HG02884 (cell line): ENCODE measurements around the gene ATXN10.
"Not testable (repeated sequence)": the region's sequence is repeated elsewhere in the genome, so short reads cannot be mapped to it uniquely, and the experiment has no call there.

ENCODE experiments used
- ATAC-seq: cut with Tn5 transposase; IDR thresholded peaks from one replicate; pipeline ENCODE4 v1.9.1; 2021; ENCODE audit warnings: mild to moderate bottlenecking, moderate library complexity; ENCODE audit not compliant: unreplicated experiment

The ATXN10 gene

GRCh38 chr22:45704648-45705047 lies 33.0 kb downstream of the ATXN10 start:
- ATAC-seq: no peak

DNA sequence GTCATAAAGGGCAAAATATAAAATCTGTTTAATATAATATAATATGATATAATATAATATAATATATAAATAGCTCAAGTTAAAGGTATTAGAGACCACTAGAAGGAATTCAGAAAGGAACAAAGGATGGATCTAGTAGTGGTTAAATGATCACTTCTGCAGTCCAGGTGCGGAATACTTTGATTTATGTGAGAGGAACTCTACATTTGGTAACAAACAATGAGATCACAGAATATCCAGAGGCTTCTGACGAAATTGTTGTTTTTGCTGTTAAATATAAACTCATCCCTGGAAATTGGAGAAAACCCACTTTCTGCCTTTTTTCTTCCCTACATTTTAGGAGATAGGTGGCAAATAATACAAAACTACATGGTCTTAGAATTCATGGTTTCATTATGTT lies 36.0 kb downstream of the ATXN10 start:
- ATAC-seq: no peak

DNA sequence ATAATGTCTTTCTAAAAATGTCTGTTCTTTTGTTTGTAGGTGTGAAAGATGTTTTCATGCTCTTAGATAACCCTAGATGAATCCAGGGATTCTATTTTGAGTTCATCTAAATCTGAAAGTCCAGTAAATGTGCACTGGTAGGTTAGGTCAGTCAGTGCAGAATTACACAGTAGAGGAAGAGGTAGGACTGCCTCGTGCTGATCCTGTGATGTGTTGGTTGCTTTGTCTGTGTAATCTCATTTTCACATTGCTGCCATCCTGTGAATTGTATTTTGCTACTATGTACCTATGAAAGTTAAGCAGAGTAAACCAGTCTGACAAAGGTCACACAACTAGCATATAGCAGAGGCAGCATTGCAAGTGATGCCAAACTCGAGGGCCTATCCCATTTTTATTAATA lies 36.5 kb downstream of the ATXN10 start:
- ATAC-seq: no peak

GRCh38 chr22:45709060-45709739 lies 37.6 kb downstream of the ATXN10 start:
- no peak for ATAC-seq

GRCh38 chr22:45709866-45710265 lies 38.2 kb downstream of the ATXN10 start:
- no peak for ATAC-seq

DNA sequence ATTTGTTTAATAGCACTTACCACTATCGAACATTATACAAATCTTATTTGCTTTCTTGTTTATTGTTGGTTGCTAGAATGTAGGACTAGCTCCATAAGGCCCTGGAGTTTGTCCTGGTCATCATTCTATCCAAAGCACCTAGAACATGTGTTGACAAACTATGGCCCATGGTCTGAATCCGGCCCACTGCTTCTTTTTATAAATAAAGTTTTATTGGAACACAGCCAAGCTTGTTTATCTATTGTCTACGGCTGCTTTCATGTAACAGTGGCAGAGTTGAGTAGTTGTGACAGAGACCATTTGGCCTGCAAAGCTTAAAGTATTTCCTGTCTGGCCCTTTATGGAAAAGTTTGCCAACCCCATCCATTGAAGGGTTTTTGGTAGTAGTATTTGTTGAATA lies 38.8 kb downstream of the ATXN10 start:
- no peak for ATAC-seq

GRCh38 chr22:45714390-45714789 lies 42.8 kb downstream of the ATXN10 start:
- not testable (repeated sequence) for ATAC-seq

DNA sequence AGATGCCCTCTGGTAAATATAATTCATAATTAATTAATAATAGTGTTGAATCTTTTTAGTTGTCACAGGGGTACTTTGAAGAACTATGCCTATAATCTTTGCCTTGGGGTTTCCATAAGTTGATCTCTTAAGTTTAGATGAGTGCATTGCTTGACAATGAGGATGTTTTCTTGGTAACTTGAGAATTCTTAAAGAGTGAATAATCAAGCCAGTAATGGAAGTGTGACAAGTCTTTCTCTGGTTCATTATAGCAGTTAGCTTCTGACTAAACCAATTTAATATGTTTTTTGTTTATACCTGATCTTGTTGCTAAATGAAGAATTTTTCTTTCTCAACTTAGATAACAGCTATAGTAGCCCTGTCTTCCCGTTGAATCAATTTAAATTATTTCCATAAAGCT lies 46.2 kb downstream of the ATXN10 start:
- ATAC-seq: no peak

DNA sequence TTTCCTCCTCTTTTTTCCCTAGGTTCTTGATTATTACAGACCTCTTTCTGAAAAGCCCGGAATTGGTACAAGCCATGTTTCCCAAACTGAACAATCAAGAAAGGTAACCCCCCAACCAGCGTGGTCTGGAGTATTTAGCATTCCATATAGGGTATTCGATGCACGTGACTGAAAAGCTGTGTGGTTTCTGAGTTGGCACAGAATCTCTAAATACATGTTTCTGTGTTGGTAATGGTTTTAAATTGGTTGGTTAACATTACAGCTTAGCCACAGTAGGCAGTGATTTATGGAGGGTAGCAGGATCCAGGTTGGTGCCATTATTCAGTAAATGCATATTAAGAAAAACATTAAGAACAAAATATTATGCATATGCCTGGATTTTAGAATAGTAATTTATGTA lies 46.8 kb downstream of the ATXN10 start:
- no peak for ATAC-seq

DNA sequence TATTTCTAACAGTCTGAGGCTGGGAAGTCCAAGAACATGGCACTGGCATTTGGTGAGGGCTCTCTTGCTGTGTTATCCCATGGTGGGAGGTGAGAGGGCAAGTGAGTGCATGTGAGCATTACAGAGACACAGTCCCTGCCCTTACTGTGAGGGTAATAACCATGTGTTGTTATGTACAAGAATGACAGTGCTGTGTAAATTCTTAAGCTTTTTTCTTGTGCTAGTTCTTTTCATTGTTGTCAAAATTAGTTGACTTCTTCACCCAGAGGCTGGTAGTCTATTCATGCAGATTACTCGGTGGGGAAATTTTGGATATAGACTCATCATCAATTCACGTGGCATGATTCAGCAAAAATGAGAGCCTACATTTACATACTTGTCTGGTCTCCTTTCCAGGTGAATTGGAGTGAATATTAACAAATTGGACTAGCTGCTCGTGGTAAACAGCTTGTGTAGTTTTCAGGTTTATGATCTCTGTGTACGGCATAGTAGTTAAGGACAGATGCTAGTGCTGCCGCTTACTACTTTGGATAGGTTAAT lies 49.3 kb downstream of the ATXN10 start:
- ATAC-seq: no peak

DNA sequence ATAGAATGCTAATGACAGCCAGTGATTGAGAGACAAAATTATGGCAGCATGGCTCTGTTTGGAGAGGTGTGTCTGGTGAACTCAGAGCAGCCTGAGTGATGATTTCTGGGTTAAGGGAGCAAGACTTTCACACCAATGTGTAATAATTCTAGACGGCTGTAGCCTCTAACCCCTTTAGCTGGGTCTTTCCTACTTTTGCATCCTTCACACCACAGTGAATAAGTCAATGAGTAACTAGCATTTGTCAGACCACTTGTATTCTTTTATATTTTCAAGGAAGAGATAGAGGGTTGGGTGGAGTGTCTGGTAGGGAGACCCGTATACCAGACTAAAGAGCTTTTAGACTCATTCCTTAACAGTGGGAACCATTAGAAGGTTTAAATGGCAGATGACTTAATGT lies 50.4 kb downstream of the ATXN10 start:
- no peak for ATAC-seq

- ATAC-seq: no peak
These were observed 54.4 kb downstream of the ATXN10 start for GRCh38 chr22:45726081-45726480.

DNA sequence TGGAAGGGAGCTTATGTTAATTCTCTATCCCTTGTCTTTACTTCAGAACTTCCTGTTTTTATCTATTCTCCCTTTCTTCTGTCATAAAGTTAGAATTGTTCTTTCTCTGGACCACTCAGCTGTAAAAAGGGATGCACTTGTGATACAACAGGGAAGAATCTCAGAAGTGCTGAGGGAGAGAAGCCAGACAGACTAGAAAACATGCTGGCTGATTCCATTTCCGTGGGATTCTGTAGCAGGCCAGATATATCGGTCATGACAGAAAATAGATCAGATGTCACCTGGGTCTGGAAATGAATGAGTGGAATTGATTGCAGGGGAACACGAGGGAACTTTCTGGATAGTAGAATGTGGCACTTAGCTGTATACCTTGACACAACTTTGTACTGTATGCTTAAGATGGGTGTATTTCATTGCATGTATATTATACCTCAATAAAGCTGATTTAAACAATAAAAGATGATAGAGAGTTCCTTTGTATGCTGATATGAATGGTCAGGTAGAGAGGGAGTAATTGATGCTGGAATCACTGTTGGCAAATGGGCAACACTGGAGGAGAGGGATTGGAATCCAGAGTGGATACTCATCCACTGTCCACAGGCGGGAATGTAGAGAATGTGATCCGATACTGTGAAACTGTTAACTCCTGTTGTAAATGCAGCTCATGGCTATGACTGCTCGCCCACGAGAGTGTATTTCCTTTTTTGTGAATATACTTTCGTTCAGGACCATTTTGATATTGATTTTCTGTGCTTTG lies 59.6 kb downstream of the ATXN10 start:
- no peak for ATAC-seq

GRCh38 chr22:45731798-45732495 lies 60.3 kb downstream of the ATXN10 start:
- ATAC-seq: no peak

- no peak for ATAC-seq
These were observed 63.6 kb downstream of the ATXN10 start for GRCh38 chr22:45735273-45735672.

DNA sequence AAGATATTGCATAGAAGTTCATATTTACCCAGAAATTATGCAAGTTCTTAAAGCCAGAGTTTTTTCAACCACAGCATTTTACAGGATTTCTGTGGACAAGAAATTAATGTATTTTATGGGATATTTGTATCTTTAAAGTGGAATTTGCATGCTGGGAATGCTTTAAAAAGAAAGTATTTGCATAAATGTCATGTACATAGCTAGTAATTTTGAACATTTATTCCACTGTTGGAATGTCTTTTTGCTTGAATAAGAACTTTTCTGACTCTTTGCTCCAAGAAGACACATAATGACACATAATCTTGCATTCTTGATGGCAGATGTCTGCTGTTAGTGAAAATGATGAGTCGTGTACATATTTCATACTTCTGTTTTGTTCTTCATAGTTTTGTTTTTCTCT lies 66.6 kb downstream of the ATXN10 start:
- no peak for ATAC-seq

GRCh38 chr22:45740236-45740635 lies 68.6 kb downstream of the ATXN10 start:
- ATAC-seq: no peak

DNA sequence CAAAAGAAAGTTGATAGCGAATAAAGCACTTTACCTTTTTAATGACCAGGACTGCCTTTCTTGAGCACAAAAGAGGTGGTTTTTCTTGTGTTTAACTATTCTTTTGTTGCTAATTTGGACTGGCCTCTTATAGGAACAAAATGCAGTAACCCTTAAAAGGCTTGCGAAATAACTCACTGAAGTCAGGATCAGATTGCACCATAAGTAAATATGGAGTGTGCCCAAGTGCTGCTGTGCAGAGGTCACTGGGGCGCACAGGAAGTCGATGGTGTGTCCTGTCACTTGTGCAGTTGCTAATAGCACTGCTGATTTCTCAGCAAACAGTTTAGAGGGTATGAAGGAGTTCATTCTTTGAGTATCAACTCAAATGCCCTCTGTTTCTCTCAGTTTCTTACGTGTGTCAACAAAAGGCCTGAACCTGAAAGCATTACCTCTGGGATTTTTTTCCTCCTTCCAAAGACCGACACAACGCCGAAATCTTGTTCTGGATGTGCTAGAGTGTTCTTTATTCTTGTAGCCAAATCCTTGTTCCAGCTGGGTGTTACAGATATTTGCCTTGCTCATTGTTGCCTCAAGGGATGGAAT lies 71.3 kb downstream of the ATXN10 start:
- ATAC-seq: no peak

DNA sequence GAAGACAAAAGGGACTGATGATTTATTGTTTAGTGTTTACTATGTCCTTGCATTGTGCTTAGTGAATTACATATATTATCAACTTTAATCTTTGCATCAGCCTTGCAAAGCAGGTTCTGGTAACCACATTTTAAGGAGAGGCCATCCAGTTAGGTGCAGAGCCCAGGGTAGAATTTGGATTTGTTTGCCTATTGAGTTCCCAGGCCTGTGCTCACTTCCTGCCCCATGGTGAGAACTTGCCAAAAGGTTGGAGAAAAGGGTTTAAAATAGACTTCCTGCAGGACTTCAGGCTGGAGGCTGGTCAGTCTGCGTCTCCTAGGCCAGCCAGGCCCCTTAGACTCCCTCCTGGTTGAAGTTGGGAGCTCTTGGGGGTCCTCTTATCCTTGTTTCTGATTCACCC lies 72.1 kb downstream of the ATXN10 start:
- no peak for ATAC-seq

DNA sequence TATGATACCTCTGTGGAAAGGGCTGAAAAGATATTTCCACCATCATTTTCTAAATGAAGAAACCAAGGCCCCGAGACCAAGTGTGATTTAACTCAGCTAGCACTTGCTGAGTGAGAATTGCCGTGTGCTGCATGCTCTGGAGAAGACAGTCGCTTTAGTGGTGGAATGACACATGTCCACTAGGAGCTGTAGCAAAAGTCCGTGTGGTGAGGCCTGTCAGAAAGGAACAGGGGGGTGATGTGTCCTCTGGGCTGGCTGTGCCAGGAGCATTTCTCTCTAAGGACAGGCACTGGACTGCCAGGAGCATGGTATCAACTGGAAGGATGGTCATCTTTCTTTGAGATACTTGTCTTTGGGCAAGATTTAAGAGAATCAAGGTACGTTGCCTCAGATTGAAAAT lies 72.8 kb downstream of the ATXN10 start:
- ATAC-seq: no peak

- no peak for ATAC-seq
These were observed 79.0 kb downstream of the ATXN10 start for GRCh38 chr22:45750626-45751025.
